Naive thymus-derived CD4-positive, alpha-beta T cell (primary cell): ENCODE data around the gene IFNL4. TPM values are rescaled to one million over a fixed set of nuclear protein-coding genes. Genes with fewer than 3 reads are reported as not detected.

Experiments used
- ATAC-seq: fragments of 150-1000 bp; cut with Tn5 transposase; 2 replicates; pipeline ENCODE4 v1.10.0; 2021; ENCODE audit warnings: mild to moderate bottlenecking, moderate library complexity
- CTCF ChIA-PET: fragments of 350-600 bp; sonication (Branson Sonifier 250); formaldehyde crosslinking; loops from one replicate; lab custom pipeline; 2021; ENCODE audit warnings: antibody characterized with exemption; lab: Charles Lee
- POLR2A ChIA-PET: fragments of 350-600 bp; sonication (Branson Sonifier 250); formaldehyde crosslinking; loops from one replicate; lab custom pipeline; 2021; ENCODE audit warnings: antibody characterized with exemption, inconsistent platforms; lab: Charles Lee
- DNase-seq, 9 donors: peaks; one replicate each; pipeline versions ENCODE4 v3.0.0 to v3.0.0-alpha.2; 2020 to 2022; ENCODE audit warnings: mixed read lengths in 1 of 9
- H3K27ac ChIP-seq: one replicate; pipeline ENCODE4 v1.7.0; 2013; ENCODE audit warnings: mild to moderate bottlenecking, low read depth, low read length, moderate library complexity
- H3K27me3 ChIP-seq, 2 donors: one replicate each; pipeline ENCODE4 v1.7.0; 2013; ENCODE audit warnings: low read length in 2 of 2, mild to moderate bottlenecking in 2 of 2, moderate library complexity in 2 of 2; ENCODE audit not compliant: control insufficient read depth in 2 of 2, insufficient read depth in 2 of 2
- H3K36me3 ChIP-seq, 3 experiments: 1 replicate in 2 of 3; 2 replicates in 1 of 3; pipeline ENCODE4 v1.7.0; 2013; ENCODE audit warnings: low read length in 3 of 3, mild to moderate bottlenecking in 3 of 3, moderate library complexity in 1 of 3; ENCODE audit not compliant: insufficient read depth in 3 of 3, control insufficient read depth in 2 of 3
- H3K4me1 ChIP-seq, 2 donors: one replicate each; pipeline ENCODE4 v1.7.0; 2013; ENCODE audit warnings: low read length in 2 of 2, mild to moderate bottlenecking in 2 of 2, moderate library complexity in 1 of 2; ENCODE audit not compliant: control insufficient read depth in 2 of 2, insufficient read depth in 2 of 2
- H3K4me3 ChIP-seq: 2 replicates; pipeline ENCODE4 v1.7.0; 2013; ENCODE audit warnings: mild to moderate bottlenecking, low read length
- H3K9me3 ChIP-seq, 3 experiments: 1 replicate in 2 of 3; 2 replicates in 1 of 3; pipeline ENCODE4 v1.7.0; 2013; ENCODE audit warnings: low read length in 3 of 3; ENCODE audit not compliant: control insufficient read depth in 2 of 3
- H3K27ac Mint-ChIP-seq, 9 donors: one replicate each; pipeline ENCODE4 v1.8.0; 2020 to 2022; ENCODE audit warnings: mixed read lengths in 9 of 9, mild to moderate bottlenecking in 8 of 9, moderate library complexity in 5 of 9, inconsistent platforms in 2 of 9
- H3K27me3 Mint-ChIP-seq, 5 donors: one replicate each; pipeline ENCODE4 v1.8.0; 2021 to 2022; ENCODE audit warnings: mixed read lengths in 5 of 5, mild to moderate bottlenecking in 1 of 5
- H3K36me3 Mint-ChIP-seq, 5 donors: one replicate each; pipeline ENCODE4 v1.8.0; 2020 to 2022; ENCODE audit warnings: mixed read lengths in 5 of 5, mild to moderate bottlenecking in 3 of 5, inconsistent platforms in 1 of 5
- H3K4me1 Mint-ChIP-seq, 7 donors: one replicate each; pipeline ENCODE4 v1.8.0; 2020 to 2022; ENCODE audit warnings: mixed read lengths in 7 of 7, mild to moderate bottlenecking in 3 of 7, inconsistent platforms in 1 of 7
- H3K4me3 Mint-ChIP-seq, 10 donors: one replicate each; pipeline ENCODE4 v1.8.0; 2020 to 2022; ENCODE audit warnings: mild to moderate bottlenecking in 10 of 10, mixed read lengths in 10 of 10, moderate library complexity in 6 of 10, inconsistent platforms in 2 of 10
- H3K9me3 Mint-ChIP-seq, 11 donors: one replicate each; pipeline ENCODE4 v1.8.0; 2020 to 2022; ENCODE audit warnings: mixed read lengths in 11 of 11, mild to moderate bottlenecking in 4 of 11, inconsistent platforms in 1 of 11, moderate library complexity in 1 of 11
- intact Hi-C, 2 donors: fragments of 100-400 bp; cut with micrococcal nuclease; formaldehyde crosslinking; loops; one replicate each; pipeline ENCODE4 v1.15.1; 2023
- polyA plus RNA-seq, 2 donors: library from polyadenylated mRNA; unstranded; fragments of 300-500 nt; fragmentation: Illumina TruSeq; gene quantifications; one replicate each; pipeline ENCODE4 v1.2.3, GENCODE V29; 2021
- total RNA-seq, 6 experiments: library from RNA in 5 of 6; stranded (reverse) in 5 of 6; gene quantifications; 1 replicate in 5 of 6; 2 replicates in 1 of 6; pipeline ENCODE4 v1.2.3 and lab custom pipeline; 2021 to 2026

The IFNL4 gene
- total and polyA plus RNA-seq, 7 experiments from 2014 or later: not detected

DNA sequence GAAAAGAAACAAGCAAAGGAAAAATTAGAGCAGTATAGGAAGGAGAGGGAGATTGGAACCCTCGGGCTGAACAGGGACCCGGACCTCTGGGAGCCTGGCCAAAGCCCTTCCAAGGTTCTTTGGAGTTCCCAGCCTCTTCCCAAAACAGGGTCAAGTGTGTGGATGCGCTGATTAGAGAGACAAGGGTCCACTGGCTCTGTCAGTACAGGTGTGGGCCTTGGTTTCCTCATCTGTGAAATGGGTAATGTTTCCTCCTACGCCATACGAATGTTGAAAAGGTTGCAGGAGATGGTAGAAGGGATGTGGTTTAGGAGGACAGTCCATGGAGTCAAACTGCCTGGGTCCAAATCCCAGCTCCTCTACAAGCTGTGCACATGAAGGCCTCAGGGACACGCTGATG is 42.5 kb downstream of the IFNL4 start:
- POLR2A ChIA-PET: no interaction called here
- Histone ChIP-seq H3K9me3 (no peaks in the 10 kb centered on the region), H3K27me3 (peaks cover 0 to 15% of the 10 kb centered on the region in 2 donors), H3K4me3 (no peak overlapping the region), H3K36me3 (no peaks in the 10 kb centered on the region), H3K4me1 (no peaks in the 10 kb centered on the region), H3K27ac (no peak overlapping the region)
- intact Hi-C loops: no loop called here
- DNase-seq: no peak
- peaks cover 26 to 48% (median 35%) of the 10 kb centered on the region in 5 donors for H3K27me3 Mint-ChIP-seq
- H3K4me3 Mint-ChIP-seq: no peak overlapping the region
- no peaks in the 10 kb centered on the region for H3K9me3 Mint-ChIP-seq
- H3K4me1 Mint-ChIP-seq: peaks cover 0 to 5% (median 0%) of the 10 kb centered on the region in 7 donors
- H3K36me3 Mint-ChIP-seq: no peaks in the 10 kb centered on the region
- CTCF ChIA-PET: no interaction called here
- no peak for ATAC-seq
- peak overlapping the region in 1 of 9 donors; percentile 32 for H3K27ac Mint-ChIP-seq

DNA sequence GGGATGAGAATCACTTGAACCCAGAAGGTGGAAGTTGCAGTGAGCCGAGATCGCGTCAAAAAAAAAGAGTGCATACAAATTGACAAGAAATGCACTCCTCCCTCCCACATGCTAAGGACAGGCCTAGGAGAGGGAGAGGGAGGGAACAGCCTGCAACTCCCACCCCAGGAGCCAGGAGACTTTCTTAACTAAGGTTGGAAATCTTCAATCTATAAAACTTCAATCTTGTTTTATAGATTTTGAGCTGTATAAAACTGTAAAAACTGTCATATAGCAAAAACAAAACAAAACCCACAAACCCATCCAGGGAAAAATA is 43.2 kb downstream of the IFNL4 start:
- intact Hi-C loops: no loop called here
- ATAC-seq (no peak), DNase-seq (no peak)
- Mint-ChIP-seq H3K4me1 (peaks cover 0 to 5% (median 0%) of the 10 kb centered on the region in 7 donors), H3K9me3 (no peaks in the 10 kb centered on the region), H3K27me3 (peaks cover 33 to 53% (median 42%) of the 10 kb centered on the region in 5 donors), H3K36me3 (no peaks in the 10 kb centered on the region), H3K4me3 (no peak overlapping the region), H3K27ac (no peak overlapping the region)
- H3K4me3 ChIP-seq: no peak overlapping the region
- no peaks in the 10 kb centered on the region for H3K4me1 ChIP-seq
- H3K27me3 ChIP-seq: peaks cover 0 to 15% of the 10 kb centered on the region in 2 donors
- ChIA-PET CTCF (no interaction called here), POLR2A (no interaction called here)
- H3K36me3 ChIP-seq: no peaks in the 10 kb centered on the region
- H3K27ac ChIP-seq: no peak overlapping the region
- H3K9me3 ChIP-seq: no peaks in the 10 kb centered on the region

GRCh38 chr19:39203372-39204341 is 45.0 kb downstream of the IFNL4 start, which contains the start of gene SYCN:
SYCN (minus strand) TSS chr19:39204263; CDS start chr19:39204254, 9 bp downstream.
- H3K4me1 ChIP-seq: no peaks in the 10 kb centered on the region
- no peak within 1 kb of the TSS for H3K4me3 ChIP-seq
- Mint-ChIP-seq H3K4me3 (no peak within 1 kb of the TSS), H3K9me3 (no peaks in the 10 kb centered on the region), H3K4me1 (peaks cover 0 to 5% (median 0%) of the 10 kb centered on the region in 7 donors), H3K27me3 (peaks cover 33 to 62% (median 51%) of the 10 kb centered on the region in 5 donors), H3K27ac (no peak within 1 kb of the TSS), H3K36me3 (no peaks in the 10 kb centered on the region)
- ChIA-PET CTCF (no interaction called here), POLR2A (no interaction called here)
- ATAC-seq: no peak
- no peaks in the 10 kb centered on the region for H3K9me3 ChIP-seq
- no peaks in the 10 kb centered on the region for H3K36me3 ChIP-seq
- intact Hi-C loops: no loop called here
- H3K27me3 ChIP-seq: peaks cover 0 to 18% of the 10 kb centered on the region in 2 donors
- no peak within 1 kb of the TSS for H3K27ac ChIP-seq
- DNase-seq: no peak

DNA sequence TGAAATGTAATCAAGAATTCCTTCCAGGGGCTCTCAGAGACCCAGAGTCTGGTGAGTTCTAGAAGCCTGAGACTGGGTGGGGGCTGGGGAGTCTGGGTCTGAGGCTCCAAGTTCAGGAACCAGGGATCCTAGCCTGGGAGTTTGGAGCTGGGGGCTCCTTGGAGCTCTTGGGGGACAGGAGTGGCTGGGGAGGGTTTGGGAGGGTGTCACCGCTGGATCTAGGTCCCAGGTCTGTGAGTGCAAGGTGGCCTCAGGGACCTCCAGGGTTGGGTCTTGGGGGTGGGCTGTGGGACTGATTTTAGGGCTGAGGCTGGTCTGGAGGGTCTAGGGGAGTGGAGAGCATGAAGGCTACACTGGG is 45.7 kb downstream of the IFNL4 start:
- no peaks in the 10 kb centered on the region for H3K36me3 Mint-ChIP-seq
- Histone ChIP-seq H3K4me1 (no peaks in the 10 kb centered on the region), H3K9me3 (no peaks in the 10 kb centered on the region), H3K36me3 (no peaks in the 10 kb centered on the region), H3K27ac (no peak overlapping the region), H3K4me3 (no peak overlapping the region), H3K27me3 (peaks cover 0 to 18% of the 10 kb centered on the region in 2 donors)
- H3K27me3 Mint-ChIP-seq: peaks cover 38 to 69% (median 51%) of the 10 kb centered on the region in 5 donors
- DNase-seq: no peak
- H3K4me3 Mint-ChIP-seq: no peak overlapping the region
- no peak for ATAC-seq
- POLR2A ChIA-PET: no interaction called here
- peaks cover 0 to 5% (median 0%) of the 10 kb centered on the region in 7 donors for H3K4me1 Mint-ChIP-seq
- no peaks in the 10 kb centered on the region for H3K9me3 Mint-ChIP-seq
- CTCF ChIA-PET: no interaction called here
- intact Hi-C loops: no loop called here
- H3K27ac Mint-ChIP-seq: no peak overlapping the region

GRCh38 chr19:39200803-39201115 is 47.9 kb downstream of the IFNL4 start:
- Histone ChIP-seq H3K27ac (no peak overlapping the region), H3K4me1 (peaks cover 8 to 12% of the 10 kb centered on the region in 2 donors), H3K36me3 (no peaks in the 10 kb centered on the region), H3K9me3 (no peaks in the 10 kb centered on the region), H3K4me3 (no peak overlapping the region), H3K27me3 (peaks cover 0 to 28% of the 10 kb centered on the region in 2 donors)
- ChIA-PET CTCF (no interaction called here), POLR2A (no interaction called here)
- Mint-ChIP-seq H3K4me3 (no peak overlapping the region), H3K36me3 (peaks cover 0 to 2% (median 0%) of the 10 kb centered on the region in 5 donors), H3K4me1 (peaks cover 4 to 14% (median 13%) of the 10 kb centered on the region in 7 donors), H3K27me3 (peaks cover 46 to 88% (median 64%) of the 10 kb centered on the region in 5 donors), H3K27ac (peak overlapping the region in 1 of 9 donors; percentile 60), H3K9me3 (no peaks in the 10 kb centered on the region)
- ATAC-seq (no peak), DNase-seq (no peak)
- intact Hi-C loops: no loop called here

DNA sequence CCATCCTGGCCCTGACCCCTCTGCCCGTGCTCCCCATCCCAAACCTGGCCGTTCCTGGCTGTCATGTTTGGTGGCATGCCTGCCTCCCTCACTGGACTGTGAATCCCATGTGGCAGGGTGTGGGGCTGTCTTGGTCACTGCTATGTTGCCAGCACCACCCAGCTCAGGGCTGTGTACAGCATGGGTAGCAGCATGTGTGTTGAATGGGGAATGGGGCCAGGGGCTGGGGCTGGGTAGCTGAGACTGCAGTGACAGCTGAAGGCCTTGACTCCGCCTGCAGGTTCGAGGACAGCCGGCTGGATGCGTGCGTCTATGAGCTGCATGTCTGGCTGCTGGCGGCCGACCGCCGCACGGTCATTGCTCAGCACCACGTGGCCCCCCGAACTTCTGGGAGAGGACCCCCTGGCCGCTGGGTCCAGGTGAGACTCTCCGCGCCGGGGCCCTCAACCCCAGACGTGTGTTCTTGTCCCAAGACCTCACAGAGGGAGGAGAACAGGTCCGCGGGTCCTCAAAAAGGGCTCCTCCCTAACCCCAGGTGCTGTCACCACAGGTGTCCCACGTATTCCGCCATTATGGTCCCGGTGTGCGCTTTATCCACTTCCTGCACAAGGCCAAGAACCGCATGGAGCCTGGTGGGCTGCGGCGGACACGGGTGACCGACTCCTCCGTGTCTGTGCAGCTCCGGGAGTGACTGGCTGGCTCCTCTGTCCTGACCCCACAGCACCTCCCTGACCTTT is 48.4 kb downstream of the IFNL4 start:
- H3K4me3 ChIP-seq: no peak overlapping the region
- Mint-ChIP-seq H3K27ac (no peak overlapping the region), H3K36me3 (peaks cover 0 to 2% (median 0%) of the 10 kb centered on the region in 5 donors), H3K27me3 (peaks cover 51 to 91% (median 69%) of the 10 kb centered on the region in 5 donors), H3K4me3 (no peak overlapping the region), H3K9me3 (no peaks in the 10 kb centered on the region), H3K4me1 (peaks cover 9 to 20% (median 18%) of the 10 kb centered on the region in 7 donors)
- ATAC-seq (no peak), DNase-seq (no peak)
- intact Hi-C loops: no loop called here
- H3K4me1 ChIP-seq: peaks cover 9 to 16% of the 10 kb centered on the region in 2 donors
- no peak overlapping the region for H3K27ac ChIP-seq
- peaks cover 0 to 31% of the 10 kb centered on the region in 2 donors for H3K27me3 ChIP-seq
- POLR2A ChIA-PET: interaction anchor here (0.5 kb wide), 1 partner anchor 134 kb away, joined by 3 read pairs; no protein-coding TSS in a partner anchor
- CTCF ChIA-PET: no interaction called here
- no peaks in the 10 kb centered on the region for H3K9me3 ChIP-seq
- H3K36me3 ChIP-seq: no peaks in the 10 kb centered on the region
